Loucy (cell line): ENCODE data around the gene ZSCAN9.

Experiments
- H2AFZ ChIP-seq: fragments of 200-600 bp; sonication (generic); 2 replicates; pipeline ENCODE4 v1.6.0; 2016; ENCODE audit warnings: antibody characterized with exemption, mild to moderate bottlenecking, low read length, moderate library complexity
- H3F3A ChIP-seq: fragments of 200-600 bp; 2 replicates; pipeline ENCODE4 v1.6.0; 2016; ENCODE audit warnings: antibody characterized with exemption, low read depth, mild to moderate bottlenecking
- H3K27me3 ChIP-seq: fragments of 200-600 bp; sonication (generic); 2 replicates; pipeline ENCODE4 v1.6.1; 2014; ENCODE audit warnings: low read length, mild to moderate bottlenecking; ENCODE audit not compliant: insufficient read depth, poor library complexity, severe bottlenecking
- H3K36me3 ChIP-seq: fragments of 200-600 bp; sonication (generic); 2 replicates; pipeline ENCODE4 v1.6.1; 2016; ENCODE audit warnings: low read length; ENCODE audit not compliant: insufficient read depth
- H3K4me1 ChIP-seq: fragments of 200-600 bp; sonication (generic); 2 replicates; pipeline ENCODE4 v1.5.1; 2014; ENCODE audit warnings: low read length, mild to moderate bottlenecking; ENCODE audit not compliant: insufficient read depth, poor library complexity, severe bottlenecking
- H3K4me2 ChIP-seq: fragments of 200-600 bp; sonication (generic); 2 replicates; pipeline ENCODE4 v1.6.0; 2014; ENCODE audit warnings: antibody characterized with exemption, low read length, low read depth, mild to moderate bottlenecking; ENCODE audit not compliant: poor library complexity, severe bottlenecking
- H3K4me3 ChIP-seq: fragments of 200-600 bp; sonication (generic); 2 replicates; pipeline ENCODE4 v1.5.1; 2014; ENCODE audit warnings: low read length, mild to moderate bottlenecking, mixed read lengths; ENCODE audit not compliant: poor library complexity, severe bottlenecking
- H3K79me2 ChIP-seq: fragments of 200-600 bp; sonication (generic); 2 replicates; pipeline ENCODE4 v1.6.1; 2014; ENCODE audit warnings: low read length; ENCODE audit not compliant: insufficient read depth
- H3K9ac ChIP-seq: fragments of 200-600 bp; sonication (generic); 2 replicates; pipeline ENCODE4 v1.6.0; 2014; ENCODE audit warnings: mild to moderate bottlenecking, low read depth, low read length, moderate library complexity; ENCODE audit not compliant: poor library complexity, severe bottlenecking
- H3K9me2 ChIP-seq: fragments of 200-600 bp; sonication (generic); replicated peaks from 2 replicates; pipeline ENCODE4 v1.6.1; 2016; ENCODE audit warnings: low read depth, low read length, mixed read lengths
- H3K9me3 ChIP-seq: fragments of 200-600 bp; sonication (generic); 2 replicates; pipeline ENCODE4 v1.6.1; 2014; ENCODE audit warnings: mild to moderate bottlenecking, antibody characterized with exemption, low read length, low read depth; ENCODE audit not compliant: insufficient read depth
- H4K20me1 ChIP-seq: fragments of 200-600 bp; sonication (generic); 2 replicates; pipeline ENCODE4 v1.6.0; 2014; ENCODE audit warnings: antibody characterized with exemption, low read length, mild to moderate bottlenecking; ENCODE audit not compliant: insufficient read depth, poor library complexity, severe bottlenecking
- EZH2phosphoT487 ChIP-seq: fragments of 200-600 bp; IDR thresholded peaks from 2 replicates; pipeline ENCODE4 v1.6.1; 2018; ENCODE audit warnings: antibody characterized with exemption, mild to moderate bottlenecking, moderate library complexity, borderline replicate concordance
- TF ChIP-seq, protein P1 (sequence below): fragments of 200-600 bp; sonication (generic); conservative IDR thresholded peaks from 2 replicates; pipeline ENCODE4 v1.5.1; 2014; ENCODE audit warnings: mild to moderate bottlenecking, antibody characterized with exemption, low read length

The ZSCAN9 gene

DNA sequence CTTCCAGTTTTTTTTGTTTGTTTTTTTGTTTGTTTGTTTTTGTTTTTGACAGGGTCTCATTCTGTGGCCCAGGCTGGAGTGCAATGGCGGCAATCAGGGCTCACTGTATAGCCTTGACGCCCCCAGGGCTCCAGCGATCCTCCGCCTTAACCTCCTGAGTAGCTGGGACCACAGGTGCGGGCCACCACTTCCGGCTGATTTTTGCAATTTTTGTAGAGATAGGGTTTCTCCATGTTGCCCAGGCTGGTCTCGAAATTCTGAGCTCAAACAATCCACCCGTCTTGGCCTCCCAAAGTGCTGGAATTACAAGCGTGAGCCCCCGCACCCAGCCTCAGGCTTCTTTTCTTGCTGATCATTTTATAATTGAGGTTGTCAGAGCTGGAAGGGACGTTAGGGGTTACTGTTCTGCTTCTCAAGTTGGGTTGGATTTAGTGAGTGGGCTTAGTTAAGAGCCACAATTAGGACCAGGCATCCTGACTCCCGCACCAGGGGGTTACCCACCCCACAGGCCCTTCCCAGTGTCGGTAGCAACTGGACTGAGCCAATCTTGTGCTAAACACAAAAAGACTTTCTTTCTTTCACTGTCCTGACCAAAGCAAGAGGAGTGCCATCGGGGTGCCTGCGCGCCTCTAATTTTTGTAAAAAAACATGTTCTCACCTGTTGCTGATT is 13.1 kb upstream of the ZSCAN9 start:
- H3K79me2 ChIP-seq = no peaks in the 10 kb centered on the region
- H3F3A ChIP-seq = no peaks in the 10 kb centered on the region
- H3K27me3 ChIP-seq = no peaks in the 10 kb centered on the region
- H3K4me1 ChIP-seq = no peaks in the 10 kb centered on the region
- H3K9me3 ChIP-seq = no peaks in the 10 kb centered on the region
- no peaks in the 10 kb centered on the region for H3K9me2 ChIP-seq
- no peaks in the 10 kb centered on the region for H4K20me1 ChIP-seq
- peak overlapping the region; percentile 64 for H3K4me2 ChIP-seq
- no peak for TF ChIP-seq EZH2phosphoT487
- TF ChIP-seq, protein P1, sequence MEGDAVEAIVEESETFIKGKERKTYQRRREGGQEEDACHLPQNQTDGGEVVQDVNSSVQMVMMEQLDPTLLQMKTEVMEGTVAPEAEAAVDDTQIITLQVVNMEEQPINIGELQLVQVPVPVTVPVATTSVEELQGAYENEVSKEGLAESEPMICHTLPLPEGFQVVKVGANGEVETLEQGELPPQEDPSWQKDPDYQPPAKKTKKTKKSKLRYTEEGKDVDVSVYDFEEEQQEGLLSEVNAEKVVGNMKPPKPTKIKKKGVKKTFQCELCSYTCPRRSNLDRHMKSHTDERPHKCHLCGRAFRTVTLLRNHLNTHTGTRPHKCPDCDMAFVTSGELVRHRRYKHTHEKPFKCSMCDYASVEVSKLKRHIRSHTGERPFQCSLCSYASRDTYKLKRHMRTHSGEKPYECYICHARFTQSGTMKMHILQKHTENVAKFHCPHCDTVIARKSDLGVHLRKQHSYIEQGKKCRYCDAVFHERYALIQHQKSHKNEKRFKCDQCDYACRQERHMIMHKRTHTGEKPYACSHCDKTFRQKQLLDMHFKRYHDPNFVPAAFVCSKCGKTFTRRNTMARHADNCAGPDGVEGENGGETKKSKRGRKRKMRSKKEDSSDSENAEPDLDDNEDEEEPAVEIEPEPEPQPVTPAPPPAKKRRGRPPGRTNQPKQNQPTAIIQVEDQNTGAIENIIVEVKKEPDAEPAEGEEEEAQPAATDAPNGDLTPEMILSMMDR = no peak
- H3K36me3 ChIP-seq = no peaks in the 10 kb centered on the region
- peak overlapping the region; percentile 63 for H3K9ac ChIP-seq
- peak overlapping the region; percentile 70 for H3K4me3 ChIP-seq
- peak overlapping the region; percentile 69 for H2AFZ ChIP-seq

DNA sequence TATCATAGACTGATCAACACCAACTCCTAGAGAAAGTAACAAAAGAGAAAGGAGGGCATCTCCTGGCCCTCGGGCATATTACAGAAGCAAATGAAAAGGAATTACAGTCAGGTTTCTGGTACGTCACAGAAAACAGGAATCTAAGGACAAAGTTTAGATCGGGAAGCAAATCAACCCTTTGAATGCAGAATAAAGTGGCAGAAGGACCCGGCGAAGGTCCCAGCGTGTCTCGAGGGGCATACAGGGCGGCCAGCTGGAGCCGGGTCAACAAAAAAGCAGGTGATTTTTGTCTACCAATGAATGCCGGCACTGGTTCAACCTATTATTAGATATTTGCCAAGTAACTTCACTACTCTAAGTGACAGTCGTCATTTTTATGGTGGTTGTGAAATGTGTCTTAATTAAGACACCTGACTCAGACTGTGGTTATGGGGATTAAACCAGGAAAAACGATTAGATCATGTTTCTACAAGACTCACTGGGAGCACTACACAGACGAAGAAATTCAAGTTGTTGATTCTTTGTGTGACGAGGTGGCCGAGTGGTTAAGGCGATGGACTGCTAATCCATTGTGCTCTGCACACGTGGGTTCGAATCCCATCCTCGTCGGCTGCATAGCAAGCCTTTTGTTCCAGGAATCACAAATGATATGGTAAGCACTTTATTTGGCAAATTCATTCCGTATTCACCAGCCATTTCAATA is 12.4 kb upstream of the ZSCAN9 start:
- Histone ChIP-seq H2AFZ (peak overlapping the region; percentile 69), H3K4me1 (no peaks in the 10 kb centered on the region), H3K4me3 (peak overlapping the region; percentile 70), H3K36me3 (no peaks in the 10 kb centered on the region), H3K9me3 (no peaks in the 10 kb centered on the region), H3K79me2 (no peaks in the 10 kb centered on the region), H3F3A (no peaks in the 10 kb centered on the region), H3K9me2 (no peaks in the 10 kb centered on the region), H3K27me3 (no peaks in the 10 kb centered on the region), H4K20me1 (no peaks in the 10 kb centered on the region), H3K9ac (peak overlapping the region; percentile 63), H3K4me2 (peak overlapping the region; percentile 64)
- no peak for TF ChIP-seq EZH2phosphoT487
- TF ChIP-seq, protein P1 = peak; percentile 20; the same call in 1 of the 2 replicates

DNA sequence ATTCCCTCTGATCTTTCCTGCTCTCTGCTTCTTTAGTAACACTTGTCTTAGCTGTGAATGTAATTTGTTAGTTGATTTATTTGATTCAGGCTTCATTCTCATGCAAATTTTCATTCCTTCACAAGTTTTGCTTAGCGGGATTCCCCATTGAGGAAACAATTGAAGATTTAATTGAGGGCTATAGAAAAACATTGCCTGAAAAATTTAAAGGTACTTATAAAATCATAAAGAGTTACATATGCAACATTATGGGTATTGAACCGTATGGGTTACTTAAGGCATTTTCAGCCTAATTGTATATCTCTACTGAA is 11.9 kb upstream of the ZSCAN9 start:
- no peaks in the 10 kb centered on the region for H3K4me1 ChIP-seq
- H3K9me3 ChIP-seq = no peaks in the 10 kb centered on the region
- no peaks in the 10 kb centered on the region for H3F3A ChIP-seq
- H3K79me2 ChIP-seq = no peaks in the 10 kb centered on the region
- no peaks in the 10 kb centered on the region for H3K27me3 ChIP-seq
- TF ChIP-seq EZH2phosphoT487 = no peak
- TF ChIP-seq, protein P1 = no peak
- H3K36me3 ChIP-seq = no peaks in the 10 kb centered on the region
- H3K9ac ChIP-seq = peak overlapping the region; percentile 63
- H2AFZ ChIP-seq = no peak overlapping the region
- H3K4me2 ChIP-seq = peak overlapping the region; percentile 64
- no peaks in the 10 kb centered on the region for H3K9me2 ChIP-seq
- peak overlapping the region; percentile 70 for H3K4me3 ChIP-seq
- H4K20me1 ChIP-seq = no peaks in the 10 kb centered on the region
